ENCODE data around the gene EHD4.

The EHD4 gene

DNA sequence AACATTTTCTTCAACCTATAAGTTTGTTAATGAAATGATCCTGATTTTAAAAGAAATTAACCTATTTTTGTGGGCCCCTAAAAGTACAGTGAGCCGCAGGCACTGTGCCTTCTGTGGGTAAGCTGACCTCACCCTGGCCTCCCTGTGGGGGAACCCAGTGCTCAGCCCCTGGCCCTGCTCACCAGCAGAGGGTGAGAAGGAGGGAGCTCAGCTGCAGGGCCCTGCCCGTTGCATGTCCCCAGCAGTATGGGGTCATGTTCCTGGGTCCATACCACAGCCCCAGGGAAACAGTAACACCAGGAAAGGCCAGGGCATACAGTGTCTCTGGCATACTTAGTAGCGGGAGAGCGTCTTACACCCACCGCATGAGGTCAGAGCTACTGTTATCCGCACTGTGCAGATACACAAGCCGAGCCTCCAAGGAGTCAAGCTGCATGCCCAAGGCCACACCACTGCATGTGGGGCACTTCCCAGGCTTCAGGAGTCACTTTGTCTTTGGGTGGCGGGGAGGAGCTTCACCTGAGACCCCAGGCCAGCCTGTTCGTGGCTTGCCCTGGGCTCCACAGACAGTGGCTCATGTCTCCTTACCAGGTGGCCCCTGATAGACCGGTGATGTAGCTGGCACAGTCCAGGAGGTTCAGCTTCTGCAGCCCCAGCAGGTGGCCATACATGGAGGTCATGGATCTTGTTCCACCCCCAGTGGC, 22.6 kb upstream of the EHD4 start:
- no peak for DNase-seq

DNA sequence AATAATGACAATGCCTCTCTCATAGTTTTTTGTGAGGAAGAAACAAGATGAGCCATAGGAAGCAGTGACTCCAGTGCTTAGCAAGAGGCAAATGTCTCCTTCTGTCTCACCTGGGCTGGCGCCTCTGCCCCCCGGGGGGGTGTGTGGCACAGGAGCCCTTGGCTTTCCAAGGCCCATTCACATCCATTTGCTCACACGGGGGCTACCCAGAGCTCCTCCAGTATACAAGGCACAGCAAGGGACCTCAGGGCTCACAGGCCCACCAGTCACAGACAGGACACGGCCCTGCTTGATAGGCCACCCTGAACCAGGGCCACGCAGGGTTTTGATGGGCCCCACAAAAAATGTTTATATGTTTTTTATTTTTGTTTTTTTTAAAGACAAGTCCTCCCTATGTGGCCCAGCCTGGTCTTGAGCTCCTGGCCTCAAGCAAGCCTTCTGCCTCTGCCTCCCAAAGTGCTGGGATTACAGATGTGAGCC, 21.9 kb upstream of the EHD4 start:
- DNase-seq: no peak

DNA sequence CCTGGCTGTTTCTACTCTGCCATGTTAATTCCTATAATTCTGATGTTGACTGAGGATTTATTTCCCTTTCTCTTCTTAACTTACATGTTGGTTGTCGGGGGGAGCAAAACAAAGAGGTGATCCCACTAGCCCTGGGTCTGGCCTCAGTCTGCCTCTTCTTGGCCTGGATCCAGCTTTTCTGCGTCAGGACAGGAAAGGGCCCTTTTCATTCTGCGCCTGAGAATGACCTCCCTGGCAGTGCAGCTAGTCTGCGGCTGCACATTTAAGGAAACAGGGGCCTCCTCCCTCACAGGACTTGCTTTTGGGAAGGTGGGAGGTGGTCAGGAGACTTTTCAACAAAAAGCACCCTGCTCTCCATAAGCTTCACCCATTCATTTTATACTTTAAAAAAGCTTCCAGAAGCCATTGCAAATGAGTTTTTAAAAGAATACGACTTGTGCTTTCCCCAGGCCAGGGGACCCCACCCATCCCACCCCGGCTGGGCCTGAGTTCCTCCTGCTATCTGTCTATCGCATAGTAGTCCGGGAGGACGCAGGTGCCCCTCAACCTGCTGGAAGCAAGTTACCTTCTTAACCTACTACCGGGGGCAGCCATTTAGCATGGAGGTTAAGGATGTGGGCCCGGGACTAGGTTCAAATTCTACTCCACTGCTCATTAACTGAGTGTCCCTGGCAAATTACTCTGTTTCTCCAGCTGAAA, 21.3 kb upstream of the EHD4 start:
- no peak for DNase-seq

DNA sequence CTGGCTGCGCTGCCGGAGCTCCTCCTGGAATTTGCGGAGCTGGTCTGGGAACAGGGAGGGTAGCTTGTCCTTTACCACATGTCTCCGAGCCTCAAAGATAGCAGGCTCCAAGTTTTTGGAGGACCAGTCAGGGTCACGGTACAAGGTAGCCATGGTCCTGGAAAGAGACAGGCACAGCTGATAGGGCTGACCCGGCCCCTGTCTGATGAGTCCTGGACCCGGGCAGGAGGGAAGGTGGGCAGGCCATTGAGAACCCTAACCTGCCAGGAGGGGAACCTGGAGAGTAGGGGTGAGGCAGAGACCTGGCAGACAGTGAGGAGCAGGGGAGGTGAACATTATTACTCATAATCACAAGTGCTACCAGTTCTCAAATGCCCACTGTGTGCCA, 20.4 kb upstream of the EHD4 start:
- DNase-seq: no peak

DNA sequence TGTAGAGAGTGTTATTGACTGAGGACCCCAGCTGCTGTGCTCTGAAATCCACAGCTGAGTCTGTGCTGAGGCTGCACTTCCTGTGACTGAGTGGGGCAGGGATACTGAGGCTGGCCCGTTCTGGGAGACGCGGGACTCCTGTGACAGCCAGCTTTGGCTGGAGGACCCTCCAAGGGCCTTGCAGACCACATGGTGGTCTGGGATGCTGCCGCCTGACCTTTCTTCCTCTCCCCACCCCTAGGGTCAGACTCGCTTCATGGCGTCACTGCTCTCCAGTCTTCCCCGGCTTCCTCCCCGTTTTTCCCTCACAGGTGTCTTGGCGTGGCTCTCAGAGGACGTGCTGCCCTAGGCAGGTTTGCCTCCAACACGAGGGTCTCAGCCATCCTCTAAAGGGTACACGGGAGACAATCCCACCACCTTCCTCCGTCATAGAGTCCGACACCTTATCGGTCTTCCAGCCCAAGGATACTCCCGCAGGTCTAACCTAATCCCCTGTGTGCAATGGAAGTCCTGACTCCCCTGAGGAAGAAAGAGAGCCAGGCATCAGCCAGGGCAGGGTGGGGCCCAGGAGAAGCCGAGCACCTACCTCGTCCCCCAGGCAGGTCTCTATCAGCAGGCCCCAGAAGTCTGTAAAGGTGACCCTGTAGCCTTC, 19.9 kb upstream of the EHD4 start:
- no peak for DNase-seq

DNA sequence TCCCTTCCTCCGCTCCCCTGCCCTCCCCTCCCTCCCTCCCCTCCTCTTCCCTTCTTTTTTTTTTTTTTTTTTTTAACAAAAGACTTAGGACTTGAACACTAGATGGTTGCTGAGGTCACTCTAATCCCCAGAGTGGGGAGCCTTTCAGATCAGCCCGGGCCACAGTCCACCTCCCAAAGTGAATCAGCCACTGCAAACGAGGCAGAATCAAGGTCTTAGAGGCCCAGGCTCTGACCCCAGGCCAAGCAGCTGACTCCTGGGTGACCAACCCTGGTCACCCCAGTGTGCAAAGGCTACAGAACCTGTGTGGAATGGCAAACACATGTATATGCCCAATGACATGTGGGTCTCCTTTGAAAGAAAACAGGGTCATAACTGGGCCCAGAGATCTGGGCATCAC, 18.3 kb upstream of the EHD4 start:
- DNase-seq: no peak

DNA sequence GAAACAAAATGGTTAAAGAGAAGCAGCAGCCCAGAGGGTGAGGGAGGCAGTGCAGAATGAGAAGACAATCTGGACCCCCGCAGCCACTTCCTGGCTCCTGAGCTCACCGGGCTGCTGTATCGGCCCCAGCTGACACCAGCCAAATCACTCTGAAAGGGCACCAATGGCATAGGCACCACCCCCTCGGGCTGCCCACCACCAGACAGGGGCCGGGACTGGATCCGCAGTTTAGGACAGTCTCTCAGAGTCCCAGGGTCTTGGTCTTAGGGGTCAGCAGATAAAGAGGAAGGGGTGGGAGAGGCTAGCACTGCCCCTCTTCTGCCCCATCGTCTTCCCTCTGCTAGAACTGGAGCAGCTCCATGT, 17.9 kb upstream of the EHD4 start:
- no peak for DNase-seq

DNA sequence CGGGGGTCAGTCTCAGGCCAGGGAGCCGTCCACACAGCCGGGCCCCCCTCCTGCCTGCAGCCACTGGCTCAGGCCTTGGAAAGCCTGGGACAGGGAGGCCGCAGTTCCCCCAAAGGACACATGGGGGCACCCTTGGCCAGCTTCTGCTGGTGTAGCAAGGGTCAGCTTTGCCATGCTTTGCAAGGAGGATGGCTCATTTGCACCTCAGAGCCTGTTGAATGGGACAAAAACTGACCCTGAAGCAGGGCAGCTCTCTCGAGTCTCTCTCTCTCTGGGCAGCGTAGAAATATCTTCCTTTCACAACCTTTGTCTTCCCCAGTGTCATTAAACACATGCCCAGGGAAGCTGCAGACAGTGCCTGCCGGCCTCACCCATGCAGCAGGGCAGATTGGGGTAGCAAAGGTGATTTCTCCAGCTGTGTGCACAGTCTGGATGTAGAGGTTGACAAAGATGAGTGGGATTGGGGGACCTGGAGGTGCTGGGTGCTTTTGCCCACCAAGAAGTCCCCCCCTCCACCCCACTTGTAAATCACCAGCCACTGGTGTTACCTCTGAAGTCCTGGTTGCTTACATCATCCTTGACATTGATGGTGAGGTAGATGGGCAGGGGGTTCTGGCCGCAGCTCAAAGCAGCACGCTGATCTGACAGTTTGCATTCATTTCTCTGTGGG, 17.4 kb upstream of the EHD4 start:
- peak; percentile 90 for DNase-seq

DNA sequence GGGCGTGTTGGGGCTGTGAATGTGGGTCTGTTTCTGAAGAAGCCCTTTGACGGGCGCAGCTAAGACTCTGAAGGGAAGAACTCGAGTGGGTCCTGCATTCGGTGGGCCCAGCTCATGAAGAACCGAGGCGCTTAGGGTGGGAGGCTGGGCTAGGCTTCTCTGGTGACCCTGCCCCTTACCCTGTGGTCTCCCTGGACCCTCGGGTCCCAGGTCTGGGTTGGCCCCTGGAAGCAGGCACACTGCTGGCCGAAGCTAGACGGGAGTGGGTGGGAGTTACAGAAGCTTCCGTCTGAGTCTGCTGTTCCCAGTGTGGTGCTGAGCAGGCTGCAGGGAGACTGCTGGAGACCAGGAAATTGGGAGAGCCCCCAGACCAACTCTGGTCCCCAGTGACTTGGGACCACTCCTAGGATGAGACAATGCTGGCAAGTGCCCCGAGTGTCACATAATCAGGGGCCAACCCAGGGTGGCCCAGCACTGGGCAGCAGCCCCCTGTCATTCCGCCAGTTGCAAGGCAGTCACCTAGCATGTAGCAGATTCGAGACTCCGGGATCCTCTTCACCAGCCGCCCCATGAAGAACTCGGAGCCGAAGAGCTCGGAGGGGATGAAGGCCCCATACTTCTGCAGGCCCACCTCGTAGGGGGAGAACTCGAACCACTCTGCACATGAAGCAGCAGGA, 16.7 kb upstream of the EHD4 start:
- DNase-seq: no peak

DNA sequence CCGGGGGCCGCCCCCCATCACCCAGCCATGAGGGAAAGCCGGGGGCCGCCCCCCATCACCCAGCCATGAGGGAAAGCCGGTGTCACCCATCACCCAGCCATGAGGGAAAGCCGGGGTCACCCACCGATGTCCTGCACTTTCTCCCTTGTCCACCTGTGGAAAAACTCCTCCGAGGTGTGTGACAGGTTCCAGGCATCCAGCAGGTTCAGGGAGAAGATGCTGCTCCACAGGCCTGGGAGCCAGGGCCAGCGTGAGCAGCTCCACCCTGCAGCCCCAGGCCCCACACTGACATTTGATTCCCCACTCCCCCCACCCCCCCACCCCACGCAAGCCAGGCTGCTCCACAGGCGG, 15.5 kb upstream of the EHD4 start:
- DNase-seq: no peak

DNA sequence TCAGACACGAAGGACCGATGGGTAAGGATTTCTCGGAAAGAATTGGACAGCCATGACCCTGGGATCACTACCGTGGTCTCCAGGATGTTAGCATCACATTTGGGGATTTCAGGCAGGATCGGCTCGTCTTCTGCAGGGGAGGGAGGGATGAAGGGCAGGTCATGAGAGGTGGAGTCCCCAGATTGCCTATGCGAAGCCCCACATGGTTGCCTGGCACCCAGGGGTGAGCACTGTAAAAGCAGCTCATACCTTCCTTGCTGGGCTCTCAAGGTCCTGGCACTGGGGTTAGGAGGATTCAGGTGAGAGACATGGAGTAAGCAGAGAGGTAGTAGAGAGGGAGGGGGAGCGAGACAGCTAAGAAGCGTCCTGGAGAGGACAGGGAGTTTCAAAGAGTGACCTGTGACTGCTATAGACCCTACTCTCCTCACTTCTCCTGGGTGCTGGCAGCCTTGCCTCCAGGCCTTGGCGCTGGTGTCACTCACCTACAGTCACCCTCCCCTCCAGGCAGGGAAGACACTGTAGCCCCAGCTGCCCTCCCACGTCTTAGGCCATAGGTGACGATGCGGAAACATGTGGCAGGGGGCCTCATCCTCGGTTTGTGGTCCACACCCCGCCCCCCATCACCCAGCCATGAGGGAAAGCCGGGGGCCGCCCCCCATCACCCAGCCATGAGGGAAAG, 15.0 kb upstream of the EHD4 start:
- no peak for DNase-seq

DNA sequence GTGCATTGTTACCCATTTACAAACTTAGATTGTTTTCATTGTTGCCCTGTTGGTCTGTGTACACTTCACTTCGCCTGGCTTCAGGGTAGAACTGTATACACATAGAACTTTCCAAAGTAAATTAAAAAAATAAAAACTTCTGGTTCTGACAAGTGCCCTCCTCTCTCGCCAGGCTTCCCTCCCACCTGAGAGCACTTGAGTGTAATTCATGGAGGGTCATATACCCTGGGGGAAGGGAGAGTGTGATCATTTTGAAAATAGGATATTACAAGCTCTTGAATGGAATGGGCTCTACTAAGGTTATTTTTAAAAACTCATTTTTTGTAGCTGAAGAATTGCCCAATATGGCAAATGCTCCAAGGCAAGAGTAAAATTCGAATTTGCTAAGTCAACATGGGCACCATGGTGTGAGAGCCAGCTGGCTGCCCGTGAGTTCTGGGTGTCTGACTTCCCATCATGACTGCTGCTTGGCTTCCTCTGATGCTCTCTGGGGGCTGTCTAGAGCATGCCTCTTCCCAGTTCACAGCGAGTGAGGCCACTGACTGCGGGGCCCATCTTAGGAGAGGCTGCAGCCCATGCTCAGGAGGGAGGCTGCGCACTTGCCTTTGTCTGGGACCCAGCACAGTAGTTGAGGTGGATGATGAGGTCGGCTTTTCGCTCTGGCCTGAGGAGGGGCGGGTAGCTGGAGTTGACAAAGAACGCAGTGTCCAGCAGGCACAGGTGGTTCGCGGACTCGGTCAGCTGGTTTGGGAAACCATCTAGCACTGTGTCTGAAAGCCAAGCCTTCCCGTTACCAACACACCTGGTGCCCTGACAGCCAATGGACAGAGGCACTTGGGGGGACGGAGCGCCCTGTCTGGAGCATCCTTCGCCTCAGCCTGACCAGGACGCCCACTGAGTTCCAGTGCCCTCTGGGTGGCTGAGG, 13.1 kb upstream of the EHD4 start:
- DNase-seq: no peak

DNA sequence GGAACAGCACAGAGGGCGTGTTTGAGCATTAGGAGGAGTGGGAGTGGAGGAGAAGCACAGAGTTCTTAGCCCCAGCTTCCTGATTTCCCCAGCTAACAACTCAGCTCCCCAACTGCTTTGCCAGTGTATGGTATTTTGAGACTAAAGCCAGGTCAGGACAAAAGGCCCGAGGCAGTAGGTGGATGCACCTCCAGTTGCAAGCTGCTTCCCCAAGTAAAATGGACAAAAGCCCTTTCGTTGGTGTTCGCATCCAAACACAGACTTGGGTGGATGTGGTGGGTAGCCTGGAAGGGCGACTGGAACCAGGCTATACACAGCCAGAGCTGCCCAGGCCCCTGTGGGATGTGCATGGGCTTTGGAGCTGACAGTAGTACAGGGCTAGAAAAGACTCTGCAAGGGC, 12.3 kb upstream of the EHD4 start:
- DNase-seq: no peak

DNA sequence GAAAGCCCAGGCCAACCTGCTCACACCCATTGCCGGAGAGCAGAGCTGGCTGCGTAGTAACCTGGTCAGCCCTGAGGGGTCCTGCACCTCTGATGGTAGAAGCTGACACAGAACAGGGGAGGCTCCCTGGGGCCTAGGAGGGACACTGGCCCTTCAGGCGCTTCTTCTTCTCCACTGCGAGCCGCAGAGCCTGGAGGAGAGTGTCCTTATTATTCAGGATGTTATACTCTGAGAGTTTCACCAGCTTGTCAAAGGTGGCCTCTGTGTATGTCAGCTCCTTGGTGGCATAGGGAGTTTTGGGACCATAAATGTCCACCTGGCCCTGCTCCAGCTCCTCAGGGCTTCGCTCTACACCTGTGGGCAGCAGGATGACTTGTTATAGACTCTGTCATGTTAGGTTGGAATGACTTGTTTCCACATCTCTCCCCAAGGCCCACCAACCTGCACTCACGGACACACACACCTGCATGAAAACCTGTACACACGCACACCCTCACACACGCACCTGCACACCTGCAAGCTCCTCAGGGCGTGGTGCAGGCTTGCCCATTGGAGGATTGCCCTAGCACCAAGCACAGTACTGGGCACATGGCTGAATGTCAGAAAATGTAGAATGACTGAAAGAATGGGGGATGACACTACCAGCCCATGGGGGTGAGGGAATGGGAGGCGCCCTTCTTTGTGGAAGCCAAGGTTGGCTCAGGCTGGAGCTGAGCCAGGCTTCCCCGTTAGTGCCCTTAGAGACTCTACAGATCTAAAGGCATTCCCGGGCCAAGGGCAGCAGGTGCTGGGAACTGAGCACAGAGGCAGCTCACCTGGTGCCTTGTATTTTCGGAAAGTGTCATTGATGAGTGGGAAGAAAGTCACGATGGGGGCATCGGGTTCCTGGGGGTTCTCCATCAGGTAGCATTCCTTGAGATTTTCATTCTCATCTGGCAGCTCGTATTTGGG, 11.5 kb upstream of the EHD4 start:
- no peak for DNase-seq

DNA sequence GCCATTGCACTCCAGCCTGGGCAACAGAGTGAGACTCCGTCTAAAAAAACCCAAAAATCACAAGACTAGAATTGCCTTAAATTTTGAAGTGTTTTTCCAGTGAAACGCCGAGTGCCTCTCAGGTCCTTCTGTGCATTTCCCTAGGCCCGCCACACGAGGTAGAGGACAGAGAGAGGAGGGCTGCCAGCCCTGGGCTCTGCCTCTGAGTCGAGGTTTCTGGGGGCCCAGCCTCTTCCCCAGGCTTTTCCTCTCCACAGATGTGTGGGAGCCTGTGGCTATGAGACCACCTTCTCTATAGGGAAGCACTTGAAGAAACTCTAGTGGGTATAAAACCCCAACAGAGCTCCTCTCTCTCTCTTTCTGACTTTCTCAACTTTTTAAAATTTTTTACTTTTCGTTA, 10.9 kb upstream of the EHD4 start:
- no peak for DNase-seq

DNA sequence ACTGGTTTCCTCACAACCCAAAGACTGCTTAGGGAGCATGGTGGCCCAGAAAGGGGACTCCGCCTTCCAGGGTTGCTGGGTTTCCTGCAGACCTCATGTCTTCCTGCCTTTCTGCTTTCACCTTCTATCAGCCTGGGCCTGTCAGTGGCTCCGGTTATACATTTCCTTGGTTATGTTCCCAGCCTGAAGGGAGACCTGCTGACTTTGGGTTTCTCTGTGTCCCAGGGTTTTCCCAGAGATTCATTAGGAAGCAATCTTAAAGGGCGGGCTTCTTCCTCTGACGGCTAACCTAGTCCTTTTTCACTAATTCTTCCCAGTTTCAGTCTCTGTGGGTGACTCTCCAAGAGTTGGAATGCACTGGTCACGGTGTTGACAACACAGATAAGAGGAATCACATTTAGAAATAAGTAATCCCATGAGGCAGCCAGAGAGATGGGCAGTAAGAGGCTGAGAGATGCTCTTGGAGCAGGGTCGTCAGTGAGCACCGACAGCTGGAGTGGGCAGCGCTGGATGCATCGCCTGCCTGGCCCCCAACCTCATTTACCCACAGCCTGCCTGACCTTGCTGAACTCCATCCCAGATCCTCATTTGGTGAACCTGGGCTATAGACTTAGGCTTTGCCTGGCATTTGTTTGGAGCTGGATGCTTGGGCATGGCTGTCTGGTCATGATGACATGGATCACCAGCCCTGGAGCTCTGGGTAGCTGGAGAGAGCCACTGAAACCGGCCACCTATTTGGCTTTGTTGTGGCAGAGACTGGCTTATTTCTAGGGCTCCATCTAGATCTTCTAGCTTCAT, 10.0 kb upstream of the EHD4 start:
- no peak for DNase-seq

DNA sequence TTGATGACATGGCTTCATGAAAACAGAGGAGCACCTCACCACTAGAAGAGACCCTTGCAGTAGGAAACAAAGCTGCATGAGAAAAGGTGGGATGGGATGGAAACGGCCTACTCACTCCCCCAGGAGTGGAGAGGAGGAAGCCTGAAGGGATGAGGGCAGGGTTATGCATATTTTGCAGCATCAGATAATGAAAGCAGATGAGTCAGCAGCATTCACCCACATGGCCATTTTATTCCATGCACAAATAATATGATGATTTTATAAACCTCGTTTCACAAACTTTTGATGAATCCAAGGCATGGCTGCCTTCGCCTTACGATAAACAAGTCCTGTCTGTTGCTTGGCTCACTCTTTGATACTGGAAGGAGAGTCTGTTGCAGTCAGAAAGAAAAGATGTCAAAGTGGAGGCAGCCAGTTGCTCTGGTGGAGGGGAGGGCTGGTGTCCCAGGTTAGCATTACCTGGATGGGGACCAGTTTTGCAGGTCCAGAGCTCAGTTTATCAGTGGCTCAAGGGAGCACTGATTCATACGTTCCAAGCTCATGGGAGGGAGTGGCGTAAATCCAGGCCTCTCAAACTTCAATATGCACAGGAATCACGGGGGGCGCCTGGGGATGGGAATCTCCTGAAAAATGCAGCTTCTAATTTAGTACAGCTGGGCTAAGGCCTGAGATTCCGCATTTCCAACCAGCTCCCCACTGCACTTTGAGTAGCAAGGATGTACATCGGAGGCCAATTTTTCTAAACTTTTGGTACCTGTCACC, 9.2 kb upstream of the EHD4 start:
- no peak for DNase-seq

DNA sequence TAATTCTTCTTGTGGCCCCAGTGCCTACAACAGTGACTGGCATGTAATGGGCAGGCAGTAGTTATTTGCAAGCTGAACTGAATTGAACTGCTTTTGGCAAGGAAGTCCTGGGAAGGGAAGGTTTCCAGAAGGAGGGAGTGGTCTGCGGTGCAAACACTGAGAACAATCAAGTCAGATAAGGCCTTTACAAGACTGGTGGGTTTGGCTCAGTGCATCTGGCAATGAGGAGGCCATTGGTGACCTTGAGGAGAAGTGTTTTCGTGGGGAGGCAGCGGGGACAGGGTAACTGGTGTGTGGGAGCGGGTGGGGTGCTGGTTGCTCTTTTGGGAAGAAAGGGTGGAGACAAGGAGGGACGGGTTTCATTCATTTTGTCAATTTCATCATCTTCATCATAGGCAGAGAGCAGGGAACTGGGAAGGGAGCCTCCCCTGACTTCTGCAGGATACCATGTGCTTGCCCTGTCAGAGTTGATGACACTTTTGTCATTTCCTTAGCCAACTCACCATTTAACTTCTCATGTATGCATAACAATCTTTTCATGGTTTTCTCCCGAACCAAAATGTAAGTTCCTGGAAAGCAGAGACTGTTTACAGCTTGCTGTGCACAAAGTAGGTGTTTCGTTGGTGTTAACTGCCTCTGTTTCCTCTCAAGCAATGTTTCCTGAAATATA, 8.4 kb upstream of the EHD4 start:
- no peak for DNase-seq
